ENCODE measurements around the gene KRTAP10-6.

DNA sequence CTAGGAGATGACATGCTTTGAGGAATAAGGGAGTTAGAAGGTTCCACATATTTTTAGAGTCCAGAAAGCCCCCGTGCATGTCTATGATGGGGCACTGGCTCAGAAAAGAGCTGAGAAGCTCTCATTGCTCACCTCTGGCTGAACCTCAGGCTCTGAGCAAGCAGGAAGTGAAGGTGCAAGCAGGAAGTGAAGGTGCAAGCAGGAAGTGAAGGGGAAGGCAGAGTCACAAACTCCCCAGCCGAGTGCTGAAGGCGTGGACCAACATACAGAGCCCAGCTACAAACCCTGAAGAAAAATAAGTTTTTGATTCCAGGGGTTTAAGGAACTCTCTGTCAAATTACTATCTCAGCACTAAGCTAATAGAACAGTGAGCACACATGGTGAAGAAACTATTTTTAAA lies 26.6 kb upstream of the KRTAP10-6 start:
- TF ChIP-seq ZNF384 (IDR thresholded peaks at IDR 0.05) (no peak), NFRKB (IDR thresholded peaks at IDR 0.05) (no peak), HDGF (IDR thresholded peaks at IDR 0.05; ENCODE audit: borderline replicate concordance) (no peak), SP1 (IDR thresholded peaks at IDR 0.05) (no peak), L3MBTL2 (conservative IDR thresholded peaks at IDR 0.05) (no peak), FOXM1 (IDR thresholded peaks at IDR 0.05; ENCODE audit: borderline replicate concordance) (no peak), BHLHE40 (IDR thresholded peaks at IDR 0.05; ENCODE audit: borderline replicate concordance) (no peak), TARDBP (IDR thresholded peaks at IDR 0.05) (no peak), FOXA1 (IDR thresholded peaks at IDR 0.05) (no peak), SUZ12 (IDR thresholded peaks at IDR 0.05) (no peak)
